ENCODE measurements around the gene HOXD3.

HOXD3 gene

DNA sequence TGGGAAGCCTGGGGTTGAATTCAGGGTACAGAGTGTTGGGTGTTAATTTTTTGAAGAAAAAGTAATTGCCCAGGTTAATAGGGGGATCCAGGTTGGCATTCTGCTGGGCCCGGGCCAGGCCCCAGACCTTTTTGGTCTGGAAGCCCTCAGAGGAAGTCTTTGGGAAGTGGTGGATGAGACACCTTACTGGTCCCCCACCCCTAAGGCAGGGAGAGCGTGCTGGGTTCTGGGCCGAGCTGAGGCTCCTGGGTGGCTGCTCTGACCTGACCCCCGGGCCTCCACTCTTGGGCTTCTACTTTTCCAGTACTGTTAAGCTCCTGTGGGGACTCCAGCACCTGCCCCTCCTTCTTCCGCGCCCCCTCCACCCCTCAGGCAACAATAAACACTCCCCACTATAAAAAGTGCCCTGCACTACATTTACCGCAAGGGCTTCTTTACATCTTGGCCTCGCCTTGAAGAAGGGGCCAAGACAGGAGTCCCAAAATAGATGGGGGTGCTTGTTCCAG is 753 bp upstream of the HOXD3 start:
- TF ChIP-seq, protein P1, sequence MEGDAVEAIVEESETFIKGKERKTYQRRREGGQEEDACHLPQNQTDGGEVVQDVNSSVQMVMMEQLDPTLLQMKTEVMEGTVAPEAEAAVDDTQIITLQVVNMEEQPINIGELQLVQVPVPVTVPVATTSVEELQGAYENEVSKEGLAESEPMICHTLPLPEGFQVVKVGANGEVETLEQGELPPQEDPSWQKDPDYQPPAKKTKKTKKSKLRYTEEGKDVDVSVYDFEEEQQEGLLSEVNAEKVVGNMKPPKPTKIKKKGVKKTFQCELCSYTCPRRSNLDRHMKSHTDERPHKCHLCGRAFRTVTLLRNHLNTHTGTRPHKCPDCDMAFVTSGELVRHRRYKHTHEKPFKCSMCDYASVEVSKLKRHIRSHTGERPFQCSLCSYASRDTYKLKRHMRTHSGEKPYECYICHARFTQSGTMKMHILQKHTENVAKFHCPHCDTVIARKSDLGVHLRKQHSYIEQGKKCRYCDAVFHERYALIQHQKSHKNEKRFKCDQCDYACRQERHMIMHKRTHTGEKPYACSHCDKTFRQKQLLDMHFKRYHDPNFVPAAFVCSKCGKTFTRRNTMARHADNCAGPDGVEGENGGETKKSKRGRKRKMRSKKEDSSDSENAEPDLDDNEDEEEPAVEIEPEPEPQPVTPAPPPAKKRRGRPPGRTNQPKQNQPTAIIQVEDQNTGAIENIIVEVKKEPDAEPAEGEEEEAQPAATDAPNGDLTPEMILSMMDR (IDR thresholded peaks at IDR 0.05; ENCODE audit: extremely low read depth, insufficient read depth, missing control alignments) = no peak
- no peak for DNase-seq (ENCODE audit: low spot score)
- in situ Hi-C loops (cut with MboI; ENCODE audit: low pct_unique_long_range_greater_than_20kb, low sequenced_read_pairs, unreplicated experiment) = no loop called here

GRCh38 chr2:176157499-176158185 is 535 bp downstream of the HOXD3 start:
- TF ChIP-seq, protein P1 (IDR thresholded peaks at IDR 0.05; ENCODE audit: extremely low read depth, insufficient read depth, missing control alignments) = no peak
- DNase-seq (ENCODE audit: low spot score) = no peak
- in situ Hi-C loops (cut with MboI; ENCODE audit: low pct_unique_long_range_greater_than_20kb, low sequenced_read_pairs, unreplicated experiment) = no loop called here

DNA sequence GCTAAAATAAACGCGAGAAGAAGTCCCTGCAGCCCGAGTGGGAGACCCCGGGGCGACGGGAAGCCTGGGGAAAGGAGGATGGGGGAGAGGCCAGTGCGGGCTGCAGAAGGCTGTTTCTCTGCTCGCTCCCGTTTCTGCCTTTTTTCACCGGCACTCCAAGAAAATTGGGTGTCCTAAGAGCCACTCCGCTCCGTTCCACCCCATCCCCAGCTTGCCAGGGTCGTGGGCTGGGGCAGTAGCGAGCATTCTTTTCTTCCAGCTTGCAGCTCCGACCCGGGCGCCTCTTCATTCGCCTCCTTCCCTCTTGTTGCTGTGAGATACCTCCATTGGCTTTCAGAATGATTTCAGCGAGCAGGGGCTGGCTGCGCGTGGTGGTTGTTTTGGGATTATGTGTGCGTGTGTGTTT is 1.1 kb downstream of the HOXD3 start:
- no peak for DNase-seq (ENCODE audit: low spot score)
- TF ChIP-seq, protein P1 (IDR thresholded peaks at IDR 0.05; ENCODE audit: extremely low read depth, insufficient read depth, missing control alignments) = no peak
- in situ Hi-C loops (cut with MboI; ENCODE audit: low pct_unique_long_range_greater_than_20kb, low sequenced_read_pairs, unreplicated experiment) = no loop called here

DNA sequence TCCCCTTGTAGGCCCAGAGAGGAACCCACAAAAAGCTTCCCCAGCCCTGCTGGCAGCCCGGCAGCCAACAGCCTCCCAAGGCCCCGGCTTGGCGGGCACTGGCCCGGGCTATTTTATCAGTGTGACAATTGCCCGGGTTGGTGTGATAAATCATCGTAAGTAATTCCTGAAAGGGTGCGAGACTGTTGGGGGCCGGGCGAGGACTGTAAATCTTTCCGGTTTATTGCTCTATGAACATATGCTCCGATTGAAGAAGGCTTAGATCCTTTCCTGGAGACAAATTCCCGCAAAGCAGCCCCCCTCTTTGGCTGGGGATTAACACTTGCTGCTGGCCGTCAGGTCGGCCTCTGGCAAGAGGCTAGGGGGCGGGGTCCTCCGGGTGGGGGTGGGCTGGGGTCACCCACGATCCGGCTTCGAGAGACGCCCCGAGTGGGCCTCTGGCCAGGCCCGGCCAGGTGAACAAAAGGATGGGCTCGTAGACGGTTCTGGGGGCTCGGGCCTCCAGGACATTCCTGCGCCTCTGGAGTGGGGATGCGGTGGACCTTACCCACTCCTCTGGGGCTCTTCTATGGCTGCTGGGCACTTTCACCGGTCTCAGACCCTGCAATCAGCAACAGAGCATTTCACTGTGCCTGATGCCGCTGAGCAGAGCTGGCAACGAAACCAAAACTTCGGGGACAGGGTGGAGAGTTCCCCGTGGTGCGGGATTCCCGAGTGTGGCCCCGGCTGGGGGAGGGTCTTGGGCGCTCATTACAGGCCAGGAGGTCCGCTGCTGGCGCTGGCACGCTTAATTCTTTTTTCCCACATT is 2.0 kb downstream of the HOXD3 start:
- DNase-seq (ENCODE audit: low spot score) = no peak
- TF ChIP-seq, protein P1 (IDR thresholded peaks at IDR 0.05; ENCODE audit: extremely low read depth, insufficient read depth, missing control alignments) = no peak
- in situ Hi-C loops (cut with MboI; ENCODE audit: low pct_unique_long_range_greater_than_20kb, low sequenced_read_pairs, unreplicated experiment) = no loop called here

DNA sequence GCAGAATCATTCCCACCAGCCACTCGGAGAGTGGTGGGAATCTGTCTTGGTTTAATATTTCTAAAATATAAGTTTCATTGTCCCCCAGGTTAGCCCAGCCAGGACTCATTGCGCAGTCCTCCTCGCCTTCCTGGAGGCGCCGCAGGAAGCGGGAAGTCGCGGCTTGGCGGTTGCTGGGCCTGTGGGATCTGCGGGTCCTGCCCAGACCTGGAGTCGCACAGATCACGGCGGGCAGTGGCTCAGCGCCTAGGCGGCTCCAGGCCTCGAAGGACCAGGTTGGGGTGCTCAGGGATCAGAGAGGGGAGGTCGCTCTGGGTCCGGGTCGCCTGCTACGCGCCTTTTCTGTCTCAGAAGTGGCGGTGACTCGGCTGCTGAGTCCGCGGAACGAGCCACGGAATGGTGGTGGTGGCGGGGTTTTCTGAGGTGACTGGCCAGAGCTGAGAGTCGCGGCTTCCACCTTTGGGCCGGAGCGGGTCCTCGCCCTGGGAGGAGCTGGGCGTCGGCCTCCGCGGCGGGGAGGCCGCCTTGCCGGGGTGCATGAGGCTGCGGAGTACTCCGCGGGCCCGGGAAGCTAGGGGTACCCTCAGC is 2.6 kb downstream of the HOXD3 start:
- in situ Hi-C loops (cut with MboI; ENCODE audit: low pct_unique_long_range_greater_than_20kb, low sequenced_read_pairs, unreplicated experiment) = no loop called here
- TF ChIP-seq, protein P1 (IDR thresholded peaks at IDR 0.05; ENCODE audit: extremely low read depth, insufficient read depth, missing control alignments) = no peak
- no peak for DNase-seq (ENCODE audit: low spot score)

DNA sequence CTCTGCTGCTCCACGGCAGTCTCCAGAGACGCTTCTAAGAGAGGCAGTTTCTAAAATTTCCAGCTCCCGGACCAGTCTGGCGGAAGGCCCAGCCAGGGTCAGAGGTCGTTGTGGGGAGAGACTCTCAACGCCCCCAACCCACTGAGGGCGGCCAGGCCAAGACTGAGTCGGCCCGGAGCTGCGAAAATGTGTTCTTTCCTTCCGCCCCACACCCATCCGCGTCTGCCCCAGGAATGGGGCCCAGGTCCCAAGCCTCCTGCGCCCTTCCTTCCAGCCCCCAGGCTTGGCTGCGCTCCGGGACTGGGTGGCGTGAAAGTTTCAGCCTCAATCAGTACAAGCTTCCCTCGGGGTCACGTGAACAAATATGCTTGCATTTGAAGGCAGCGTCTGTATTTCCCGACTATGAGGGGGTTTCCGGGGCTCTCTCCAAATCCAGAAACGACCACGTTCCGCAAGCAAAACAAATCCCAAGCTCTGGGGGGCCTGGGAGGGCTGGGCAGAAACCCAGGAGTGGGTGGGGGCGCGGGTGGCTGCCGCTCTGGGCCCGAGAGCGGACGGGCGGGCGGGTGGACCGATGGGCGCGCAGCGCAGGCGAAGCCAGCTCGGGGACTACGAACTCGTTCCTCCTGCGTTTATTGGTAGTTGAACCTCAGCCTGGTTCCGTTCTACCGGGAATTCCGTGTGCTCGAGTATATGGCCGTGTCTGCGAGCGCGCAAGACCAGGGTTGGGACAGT is 3.3 kb downstream of the HOXD3 start:
- in situ Hi-C loops (cut with MboI; ENCODE audit: low pct_unique_long_range_greater_than_20kb, low sequenced_read_pairs, unreplicated experiment) = no loop called here
- DNase-seq (ENCODE audit: low spot score) = no peak
- TF ChIP-seq, protein P1 (IDR thresholded peaks at IDR 0.05; ENCODE audit: extremely low read depth, insufficient read depth, missing control alignments) = no peak

Measured in GM13977 (cell line).